OCI-LY3 (cell line): ENCODE data around the gene ARHGAP42.

Experiments used
- H2AFZ ChIP-seq: fragments of 200-600, 300-600 bp; shearing (Covaris generic); 2 replicates; pipeline ENCODE4 v1.6.0; 2014; ENCODE audit warnings: antibody characterized with exemption, low read depth, low read length
- H3K27ac ChIP-seq: fragments of 200-600, 300-600 bp; sonication (generic); 2 replicates; pipeline ENCODE4 v1.5.1; 2014; ENCODE audit warnings: mild to moderate bottlenecking, low read length, moderate library complexity, mixed read lengths
- H3K27me3 ChIP-seq: fragments of 200-600, 300-600 bp; sonication (generic); 2 replicates; pipeline ENCODE4 v1.6.1; 2014; ENCODE audit warnings: low read depth, low read length, mixed read lengths
- H3K36me3 ChIP-seq: fragments of 200-600, 300-600 bp; sonication (generic); replicated peaks from 2 replicates; pipeline ENCODE3; 2014; ENCODE audit warnings: low read depth, low read length, mixed read lengths
- H3K4me1 ChIP-seq: fragments of 300-600, 200-600 bp; sonication (generic); 2 replicates; pipeline ENCODE4 v1.6.1; 2014; ENCODE audit warnings: low read length, mixed read lengths
- H3K4me2 ChIP-seq: fragments of 200-600, 300-600 bp; sonication (generic); 2 replicates; pipeline ENCODE4 v1.6.1; 2014; ENCODE audit warnings: low read length, mixed read lengths
- H3K4me3 ChIP-seq: fragments of 300-600, 200-600 bp; sonication (generic); 2 replicates; pipeline ENCODE4 v1.5.1; 2014; ENCODE audit warnings: antibody characterized with exemption, mild to moderate bottlenecking, low read length, moderate library complexity
- H3K79me2 ChIP-seq: fragments of 300-600, 200-600 bp; shearing (Covaris generic); 2 replicates; pipeline ENCODE4 v1.6.1; 2014; ENCODE audit warnings: mild to moderate bottlenecking, low read length, mixed read lengths
- H3K9ac ChIP-seq: fragments of 300-600, 200-600 bp; shearing (Covaris generic); 2 replicates; pipeline ENCODE4 v1.6.0; 2014; ENCODE audit warnings: mild to moderate bottlenecking, low read length, moderate library complexity
- H3K9me3 ChIP-seq: fragments of 200-600, 300-600 bp; shearing (Covaris generic); 2 replicates; pipeline ENCODE4 v1.6.1; 2014; ENCODE audit warnings: low read length, mixed read lengths; ENCODE audit not compliant: insufficient read depth
- H4K20me1 ChIP-seq: fragments of 200-600, 300-600 bp; sonication (generic); 2 replicates; pipeline ENCODE4 v1.6.1; 2016; ENCODE audit warnings: low read length, mixed read lengths; ENCODE audit not compliant: insufficient read depth
- CTCF ChIP-seq: fragments of 200-600, 300-600 bp; sonication (generic); IDR thresholded peaks from 2 replicates; pipeline ENCODE4 v1.5.1; 2014; ENCODE audit warnings: antibody characterized with exemption, low read length, low read depth
- EZH2phosphoT487 ChIP-seq: fragments of 200-600 bp; shearing (Covaris generic); IDR thresholded peaks from 2 replicates; pipeline ENCODE4 v1.6.1; 2018; ENCODE audit warnings: antibody characterized with exemption, mixed run types, low read depth

Gene ARHGAP42

GRCh38 chr11:100832829-100833228 is 145.7 kb downstream of the ARHGAP42 start:
- no peaks in the 10 kb centered on the region for H4K20me1 ChIP-seq
- no peak overlapping the region for H3K9ac ChIP-seq
- H2AFZ ChIP-seq, result no peak overlapping the region
- no peaks in the 10 kb centered on the region for H3K9me3 ChIP-seq
- H3K4me1 ChIP-seq, result peaks cover 15% of the 10 kb centered on the region
- H3K4me2 ChIP-seq, result no peak overlapping the region
- H3K27ac ChIP-seq, result no peak overlapping the region
- no peaks in the 10 kb centered on the region for H3K36me3 ChIP-seq
- H3K79me2 ChIP-seq, result no peaks in the 10 kb centered on the region
- TF ChIP-seq CTCF, result no peak
- TF ChIP-seq EZH2phosphoT487, result no peak
- no peaks in the 10 kb centered on the region for H3K27me3 ChIP-seq
- H3K4me3 ChIP-seq, result no peak overlapping the region

- Histone ChIP-seq H3K79me2 (no peaks in the 10 kb centered on the region), H3K27me3 (no peaks in the 10 kb centered on the region), H3K4me1 (peaks cover 11% of the 10 kb centered on the region), H3K27ac (no peak overlapping the region), H4K20me1 (no peaks in the 10 kb centered on the region), H3K36me3 (no peaks in the 10 kb centered on the region), H3K9me3 (no peaks in the 10 kb centered on the region), H3K4me3 (no peak overlapping the region), H3K4me2 (no peak overlapping the region), H3K9ac (no peak overlapping the region), H2AFZ (no peak overlapping the region)
- TF ChIP-seq CTCF, result no peak
- no peak for TF ChIP-seq EZH2phosphoT487
Measured at GRCh38 chr11:100833276-100833675, 146.2 kb downstream of the ARHGAP42 start.

- H4K20me1 ChIP-seq, result no peaks in the 10 kb centered on the region
- H3K36me3 ChIP-seq, result no peaks in the 10 kb centered on the region
- H3K9me3 ChIP-seq, result no peaks in the 10 kb centered on the region
- no peak overlapping the region; the same call in 1 of the 2 replicates for H3K4me2 ChIP-seq
- H3K27ac ChIP-seq, result no peak overlapping the region
- H2AFZ ChIP-seq, result no peak overlapping the region
- no peak overlapping the region for H3K9ac ChIP-seq
- peaks cover 8% of the 10 kb centered on the region for H3K4me1 ChIP-seq
- no peaks in the 10 kb centered on the region for H3K27me3 ChIP-seq
- H3K79me2 ChIP-seq, result no peaks in the 10 kb centered on the region
- TF ChIP-seq EZH2phosphoT487 (no peak), CTCF (no peak)
- H3K4me3 ChIP-seq, result no peak overlapping the region
Measured at GRCh38 chr11:100835854-100836253, 148.8 kb downstream of the ARHGAP42 start.

- H4K20me1 ChIP-seq, result no peaks in the 10 kb centered on the region
- H3K36me3 ChIP-seq, result no peaks in the 10 kb centered on the region
- H3K79me2 ChIP-seq, result no peaks in the 10 kb centered on the region
- peaks cover 8% of the 10 kb centered on the region for H3K4me1 ChIP-seq
- H3K4me2 ChIP-seq, result no peak overlapping the region
- no peaks in the 10 kb centered on the region for H3K27me3 ChIP-seq
- H3K4me3 ChIP-seq, result no peak overlapping the region
- H3K27ac ChIP-seq, result no peak overlapping the region
- no peaks in the 10 kb centered on the region for H3K9me3 ChIP-seq
- TF ChIP-seq EZH2phosphoT487 (no peak), CTCF (no peak)
- no peak overlapping the region for H2AFZ ChIP-seq
- no peak overlapping the region for H3K9ac ChIP-seq
Measured at GRCh38 chr11:100837311-100837710, 150.2 kb downstream of the ARHGAP42 start.
